Neural cell (in vitro differentiated cells): Measurements from ENCODE around the gene CRACDL.
A peak's percentile ranks its signal among the peaks of the same experiment; 100 is the strongest.

Experiments
- EP300 ChIP-seq: fragments of 450-650 bp; conservative IDR thresholded peaks from 2 replicates; pipeline ENCODE4 v1.6.1; 2014; ENCODE audit warnings: antibody characterized with exemption, mild to moderate bottlenecking, moderate library complexity; ENCODE audit not compliant: poor library complexity, severe bottlenecking
- MXI1 ChIP-seq: fragments of 450-650 bp; conservative IDR thresholded peaks from 2 replicates; pipeline ENCODE4 v1.6.1; 2014; ENCODE audit warnings: antibody characterized with exemption, mild to moderate bottlenecking; ENCODE audit not compliant: poor library complexity, severe bottlenecking
- POLR2AphosphoS5 ChIP-seq: IDR thresholded peaks from 2 replicates; pipeline ENCODE4 v1.6.1; 2012
- TF ChIP-seq, protein P1 (sequence below): fragments of 450-650 bp; IDR thresholded peaks from 2 replicates; pipeline ENCODE4 v1.5.1; 2014; ENCODE audit warnings: antibody characterized with exemption, mild to moderate bottlenecking, moderate library complexity; ENCODE audit not compliant: poor library complexity, severe bottlenecking
- TF ChIP-seq, protein P2 (sequence below): IDR thresholded peaks from 2 replicates; pipeline ENCODE4 v1.6.1; 2012; ENCODE audit warnings: borderline replicate concordance

- TF ChIP-seq, protein P1, sequence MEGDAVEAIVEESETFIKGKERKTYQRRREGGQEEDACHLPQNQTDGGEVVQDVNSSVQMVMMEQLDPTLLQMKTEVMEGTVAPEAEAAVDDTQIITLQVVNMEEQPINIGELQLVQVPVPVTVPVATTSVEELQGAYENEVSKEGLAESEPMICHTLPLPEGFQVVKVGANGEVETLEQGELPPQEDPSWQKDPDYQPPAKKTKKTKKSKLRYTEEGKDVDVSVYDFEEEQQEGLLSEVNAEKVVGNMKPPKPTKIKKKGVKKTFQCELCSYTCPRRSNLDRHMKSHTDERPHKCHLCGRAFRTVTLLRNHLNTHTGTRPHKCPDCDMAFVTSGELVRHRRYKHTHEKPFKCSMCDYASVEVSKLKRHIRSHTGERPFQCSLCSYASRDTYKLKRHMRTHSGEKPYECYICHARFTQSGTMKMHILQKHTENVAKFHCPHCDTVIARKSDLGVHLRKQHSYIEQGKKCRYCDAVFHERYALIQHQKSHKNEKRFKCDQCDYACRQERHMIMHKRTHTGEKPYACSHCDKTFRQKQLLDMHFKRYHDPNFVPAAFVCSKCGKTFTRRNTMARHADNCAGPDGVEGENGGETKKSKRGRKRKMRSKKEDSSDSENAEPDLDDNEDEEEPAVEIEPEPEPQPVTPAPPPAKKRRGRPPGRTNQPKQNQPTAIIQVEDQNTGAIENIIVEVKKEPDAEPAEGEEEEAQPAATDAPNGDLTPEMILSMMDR: no peak
- TF ChIP-seq POLR2AphosphoS5: peak; percentile 15
- no peak for TF ChIP-seq EP300
- TF ChIP-seq MXI1: no peak
- TF ChIP-seq, protein P2, sequence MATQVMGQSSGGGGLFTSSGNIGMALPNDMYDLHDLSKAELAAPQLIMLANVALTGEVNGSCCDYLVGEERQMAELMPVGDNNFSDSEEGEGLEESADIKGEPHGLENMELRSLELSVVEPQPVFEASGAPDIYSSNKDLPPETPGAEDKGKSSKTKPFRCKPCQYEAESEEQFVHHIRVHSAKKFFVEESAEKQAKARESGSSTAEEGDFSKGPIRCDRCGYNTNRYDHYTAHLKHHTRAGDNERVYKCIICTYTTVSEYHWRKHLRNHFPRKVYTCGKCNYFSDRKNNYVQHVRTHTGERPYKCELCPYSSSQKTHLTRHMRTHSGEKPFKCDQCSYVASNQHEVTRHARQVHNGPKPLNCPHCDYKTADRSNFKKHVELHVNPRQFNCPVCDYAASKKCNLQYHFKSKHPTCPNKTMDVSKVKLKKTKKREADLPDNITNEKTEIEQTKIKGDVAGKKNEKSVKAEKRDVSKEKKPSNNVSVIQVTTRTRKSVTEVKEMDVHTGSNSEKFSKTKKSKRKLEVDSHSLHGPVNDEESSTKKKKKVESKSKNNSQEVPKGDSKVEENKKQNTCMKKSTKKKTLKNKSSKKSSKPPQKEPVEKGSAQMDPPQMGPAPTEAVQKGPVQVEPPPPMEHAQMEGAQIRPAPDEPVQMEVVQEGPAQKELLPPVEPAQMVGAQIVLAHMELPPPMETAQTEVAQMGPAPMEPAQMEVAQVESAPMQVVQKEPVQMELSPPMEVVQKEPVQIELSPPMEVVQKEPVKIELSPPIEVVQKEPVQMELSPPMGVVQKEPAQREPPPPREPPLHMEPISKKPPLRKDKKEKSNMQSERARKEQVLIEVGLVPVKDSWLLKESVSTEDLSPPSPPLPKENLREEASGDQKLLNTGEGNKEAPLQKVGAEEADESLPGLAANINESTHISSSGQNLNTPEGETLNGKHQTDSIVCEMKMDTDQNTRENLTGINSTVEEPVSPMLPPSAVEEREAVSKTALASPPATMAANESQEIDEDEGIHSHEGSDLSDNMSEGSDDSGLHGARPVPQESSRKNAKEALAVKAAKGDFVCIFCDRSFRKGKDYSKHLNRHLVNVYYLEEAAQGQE: peak; percentile 16
These were observed 164.1 kb downstream of the CRACDL start for GRCh38 chr2:98771721-98772524.
